ENCODE data around the gene ATPAF1.

- no peak for TF ChIP-seq CTCF (IDR thresholded peaks at IDR 0.05; ENCODE audit: low read depth, low read length)
- TF ChIP-seq EZH2phosphoT487 (IDR thresholded peaks at IDR 0.05; ENCODE audit: low read depth), result no peak
These were observed 56.4 kb downstream of the ATPAF1 start for GRCh38 chr1:46611691-46612221.
